NK-92 (cell line): ENCODE results near the gene CLSTN2.

Experiments
- DNase-seq: peaks from one replicate; lab custom pipeline; 2025; ENCODE audit not compliant: unreplicated experiment; lab: John Stamatoyannopoulos, UW

CLSTN2 gene

GRCh38 chr3:140270329-140270728 is 335.3 kb downstream of the CLSTN2 start:
- no peak for DNase-seq

GRCh38 chr3:140273542-140274195 is 338.7 kb downstream of the CLSTN2 start:
- no peak for DNase-seq

GRCh38 chr3:140274429-140274828 is 339.4 kb downstream of the CLSTN2 start:
- DNase-seq: no peak

- no peak for DNase-seq
Observed at GRCh38 chr3:140276703-140277102, 341.7 kb downstream of the CLSTN2 start.

- no peak for DNase-seq
Observed at GRCh38 chr3:140277886-140278285, 342.9 kb downstream of the CLSTN2 start.

GRCh38 chr3:140284372-140284771 is 349.4 kb downstream of the CLSTN2 start:
- DNase-seq: no peak

GRCh38 chr3:140285380-140285779 is 350.4 kb downstream of the CLSTN2 start:
- DNase-seq: no peak

DNA sequence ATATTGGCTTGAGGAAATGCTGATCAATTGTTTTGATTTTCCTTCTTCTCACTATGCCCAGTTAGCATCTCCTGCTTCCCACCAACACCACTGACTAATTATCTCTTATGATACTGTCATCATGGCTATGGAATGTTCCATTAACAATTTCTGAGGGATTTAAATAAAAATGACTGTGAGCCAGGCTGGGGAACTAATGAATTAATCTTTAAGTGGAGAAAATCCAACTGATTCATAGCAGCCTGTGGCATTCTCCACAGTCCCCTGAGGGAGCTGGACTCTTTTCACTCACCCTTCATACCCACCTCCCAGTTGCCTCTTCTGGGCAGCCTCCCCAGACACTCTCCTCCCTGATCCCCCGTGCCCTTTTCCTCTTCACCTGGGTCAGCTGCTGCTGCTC is 353.6 kb downstream of the CLSTN2 start:
- DNase-seq: no peak

DNA sequence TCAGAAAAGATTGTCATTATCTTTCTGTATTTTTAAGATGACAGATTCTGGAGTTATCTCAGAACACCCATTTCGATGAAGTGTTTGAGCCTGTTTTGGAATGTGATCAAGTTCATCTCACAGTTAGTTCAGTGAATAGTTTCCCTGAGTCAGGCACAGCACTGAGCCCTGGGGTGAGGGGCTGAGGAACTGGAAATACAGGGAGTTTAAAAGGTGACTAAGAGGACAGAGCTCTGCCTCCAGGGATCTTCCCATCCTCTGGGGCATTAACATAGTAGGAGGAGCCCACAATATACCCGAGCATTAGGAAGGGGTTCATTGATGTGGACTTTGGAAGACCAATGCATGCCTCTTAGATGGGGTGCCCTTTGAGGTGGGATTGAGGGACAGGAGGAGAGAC is 355.1 kb downstream of the CLSTN2 start:
- DNase-seq: no peak

DNA sequence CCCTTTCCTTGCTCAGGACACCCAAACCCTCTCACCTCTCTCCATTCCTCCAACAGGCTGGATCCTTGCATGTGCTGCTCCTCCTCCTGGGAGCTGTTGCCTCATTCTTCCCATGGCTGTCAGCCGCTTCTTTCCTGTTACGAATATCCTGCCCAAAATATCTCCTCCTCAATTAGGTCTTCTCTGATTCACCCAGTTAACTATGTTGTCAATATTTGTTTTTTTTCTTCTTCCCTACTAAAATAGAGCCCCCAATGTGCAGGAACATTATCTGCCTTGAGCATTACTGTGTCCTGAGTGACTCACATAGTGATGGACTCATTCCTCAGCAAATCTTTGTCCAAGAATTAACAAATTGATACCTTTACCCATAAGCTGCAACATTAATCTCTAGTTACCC is 357.2 kb downstream of the CLSTN2 start:
- no peak for DNase-seq

DNA sequence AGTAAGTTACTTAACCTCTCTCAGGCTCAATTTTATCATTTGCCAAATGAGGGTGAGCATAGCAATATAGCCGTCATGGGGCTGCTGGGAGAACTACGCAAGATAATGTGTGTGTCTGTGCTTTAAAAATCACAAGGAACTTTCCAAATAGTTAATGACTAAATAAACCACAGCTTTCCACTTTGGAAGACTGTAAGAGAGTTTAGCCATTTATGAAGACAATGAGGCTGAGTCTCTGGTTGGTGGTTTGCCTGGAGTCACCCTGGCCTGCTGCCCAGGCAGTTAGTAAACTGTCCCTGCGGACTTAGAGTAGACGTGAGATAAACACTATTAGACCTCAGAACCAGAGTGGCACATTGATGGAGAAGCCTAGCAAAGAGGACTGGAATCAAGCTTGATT is 357.7 kb downstream of the CLSTN2 start:
- DNase-seq: no peak

DNA sequence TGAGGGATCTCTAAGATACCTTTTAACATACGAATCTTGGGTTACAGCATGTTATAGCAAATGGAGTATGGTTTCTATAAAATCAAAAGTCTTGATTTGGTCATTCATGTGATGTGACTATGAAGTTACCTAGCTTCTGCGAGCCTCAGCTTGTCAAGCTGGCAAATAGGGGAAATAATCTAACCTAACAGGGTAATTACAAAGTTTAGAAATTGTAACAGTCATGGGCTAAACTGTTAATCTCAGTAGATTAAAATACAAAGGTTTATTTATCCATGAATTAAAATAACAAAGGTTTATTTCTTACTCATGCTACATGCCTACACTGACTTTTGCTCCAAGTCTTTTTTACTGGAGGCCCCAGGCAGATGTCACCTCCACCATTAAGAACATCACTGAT is 359.1 kb downstream of the CLSTN2 start:
- DNase-seq: no peak

- no peak for DNase-seq
Observed at GRCh38 chr3:140296796-140297352, 361.9 kb downstream of the CLSTN2 start.

GRCh38 chr3:140298043-140298442 is 363.1 kb downstream of the CLSTN2 start:
- DNase-seq: no peak

GRCh38 chr3:140298569-140299070 is 363.6 kb downstream of the CLSTN2 start:
- no peak for DNase-seq

- DNase-seq: no peak
Observed at GRCh38 chr3:140303875-140304274, 368.9 kb downstream of the CLSTN2 start.

GRCh38 chr3:140308535-140308934 is 373.6 kb downstream of the CLSTN2 start:
- no peak for DNase-seq

- DNase-seq: no peak
Observed at GRCh38 chr3:140311428-140311827, 376.4 kb downstream of the CLSTN2 start.

DNA sequence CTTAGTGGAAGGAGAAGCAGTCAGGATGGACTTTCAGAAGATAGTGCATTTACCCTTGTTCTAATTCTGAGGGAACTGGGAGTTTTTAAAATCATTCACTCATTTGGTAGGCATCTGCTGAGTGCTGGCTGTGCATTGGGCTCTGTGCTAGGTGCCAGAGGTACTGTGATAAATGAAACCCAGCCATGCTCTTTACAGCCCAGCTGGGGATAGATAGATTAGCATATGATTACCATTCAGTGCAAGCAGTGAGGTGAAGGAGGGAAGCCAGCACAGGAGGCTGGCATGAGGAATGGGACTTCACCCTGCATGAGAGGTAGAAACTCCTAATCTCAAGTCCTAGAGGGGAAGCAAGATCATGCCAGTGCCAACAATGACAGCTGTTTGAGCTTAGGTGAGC is 381.0 kb downstream of the CLSTN2 start:
- no peak for DNase-seq

- no peak for DNase-seq
Observed at GRCh38 chr3:140316466-140316865, 381.5 kb downstream of the CLSTN2 start.

GRCh38 chr3:140316868-140317400 is 381.9 kb downstream of the CLSTN2 start:
- no peak for DNase-seq

DNA sequence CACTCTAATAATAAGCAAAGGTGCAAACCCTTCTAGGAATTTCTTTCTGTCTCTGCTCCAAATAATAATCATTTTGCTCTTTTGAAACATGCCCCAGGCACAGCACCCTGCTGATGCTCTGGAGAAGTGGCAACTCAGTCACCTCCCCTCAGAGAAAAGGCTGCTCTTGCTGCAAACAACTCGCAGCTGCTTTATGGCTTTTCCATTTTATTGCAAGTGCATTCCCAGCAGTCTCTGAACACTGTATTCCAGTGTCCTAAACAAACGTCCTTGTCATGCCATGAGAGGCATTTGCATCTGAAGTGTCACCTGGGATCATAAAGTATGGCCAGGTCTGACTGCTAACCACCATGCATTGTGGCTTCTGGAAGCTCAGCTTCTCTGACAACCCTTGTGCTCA is 384.8 kb downstream of the CLSTN2 start:
- DNase-seq: no peak

- no peak for DNase-seq
Observed at GRCh38 chr3:140323561-140323960, 388.6 kb downstream of the CLSTN2 start.
